Subcutaneous adipose tissue (tissue), 4 donors: Measurements from ENCODE around the gene MIER1. TPM values are rescaled to one million over a fixed set of nuclear protein-coding genes. Genes with fewer than 3 reads are reported as not detected.

Source experiments
- total RNA-seq, 4 donors: library from RNA; depleted of rRNA; stranded (reverse); fragments of >200 nt; gene quantifications; one replicate each; pipeline ENCODE4 v1.1.0, GENCODE V29; 2016
- TF ChIP-seq, protein P1 (sequence below): fragments of 450-650 bp; IDR thresholded peaks from one replicate; pipeline ENCODE4 v1.5.1; 2016; ENCODE audit warnings: low read depth, mild to moderate bottlenecking, control low read depth, antibody characterized with exemption, moderate library complexity

The MIER1 gene
- total RNA-seq, 4 donors from 2014 or later = 37.7 to 59.5 (median 40.2) TPM

DNA sequence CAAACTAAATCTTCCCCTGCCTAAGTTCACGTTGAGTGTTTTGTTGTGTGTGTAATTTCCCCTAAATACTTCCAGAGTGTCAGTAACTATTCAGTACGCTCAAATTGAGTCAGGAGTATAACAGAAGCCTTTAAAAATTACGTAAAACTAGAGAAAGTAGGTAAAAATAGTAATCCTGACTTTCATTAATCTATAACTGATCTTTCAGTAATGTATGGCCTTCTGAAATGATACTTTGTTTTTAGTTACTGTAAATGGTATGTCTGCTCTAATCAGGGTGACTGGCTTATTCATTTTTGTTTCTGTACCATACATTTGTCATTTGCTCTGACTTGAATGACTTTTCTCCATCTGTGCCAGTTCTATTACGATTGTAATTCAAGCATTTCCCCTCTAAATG, 29.4 kb downstream of the MIER1 start:
- TF ChIP-seq, protein P1, sequence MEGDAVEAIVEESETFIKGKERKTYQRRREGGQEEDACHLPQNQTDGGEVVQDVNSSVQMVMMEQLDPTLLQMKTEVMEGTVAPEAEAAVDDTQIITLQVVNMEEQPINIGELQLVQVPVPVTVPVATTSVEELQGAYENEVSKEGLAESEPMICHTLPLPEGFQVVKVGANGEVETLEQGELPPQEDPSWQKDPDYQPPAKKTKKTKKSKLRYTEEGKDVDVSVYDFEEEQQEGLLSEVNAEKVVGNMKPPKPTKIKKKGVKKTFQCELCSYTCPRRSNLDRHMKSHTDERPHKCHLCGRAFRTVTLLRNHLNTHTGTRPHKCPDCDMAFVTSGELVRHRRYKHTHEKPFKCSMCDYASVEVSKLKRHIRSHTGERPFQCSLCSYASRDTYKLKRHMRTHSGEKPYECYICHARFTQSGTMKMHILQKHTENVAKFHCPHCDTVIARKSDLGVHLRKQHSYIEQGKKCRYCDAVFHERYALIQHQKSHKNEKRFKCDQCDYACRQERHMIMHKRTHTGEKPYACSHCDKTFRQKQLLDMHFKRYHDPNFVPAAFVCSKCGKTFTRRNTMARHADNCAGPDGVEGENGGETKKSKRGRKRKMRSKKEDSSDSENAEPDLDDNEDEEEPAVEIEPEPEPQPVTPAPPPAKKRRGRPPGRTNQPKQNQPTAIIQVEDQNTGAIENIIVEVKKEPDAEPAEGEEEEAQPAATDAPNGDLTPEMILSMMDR = no peak

DNA sequence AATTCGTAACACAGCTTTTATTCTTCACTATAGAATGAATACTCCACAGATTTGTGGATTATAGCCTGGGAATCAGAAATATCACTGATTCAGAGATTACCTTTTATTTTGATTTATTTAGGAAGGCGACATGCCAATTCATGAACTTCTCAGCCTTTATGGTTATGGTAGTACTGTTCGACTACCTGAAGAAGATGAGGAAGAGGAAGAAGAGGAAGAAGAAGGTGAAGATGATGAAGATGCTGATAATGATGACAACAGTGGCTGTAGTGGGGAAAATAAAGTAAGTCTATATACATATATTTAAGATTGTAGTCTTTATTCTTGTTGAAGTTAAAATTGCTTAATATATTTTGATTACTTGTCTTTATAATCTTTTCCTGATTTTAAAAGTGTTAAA, 33.1 kb downstream of the MIER1 start:
- TF ChIP-seq, protein P1 = no peak

DNA sequence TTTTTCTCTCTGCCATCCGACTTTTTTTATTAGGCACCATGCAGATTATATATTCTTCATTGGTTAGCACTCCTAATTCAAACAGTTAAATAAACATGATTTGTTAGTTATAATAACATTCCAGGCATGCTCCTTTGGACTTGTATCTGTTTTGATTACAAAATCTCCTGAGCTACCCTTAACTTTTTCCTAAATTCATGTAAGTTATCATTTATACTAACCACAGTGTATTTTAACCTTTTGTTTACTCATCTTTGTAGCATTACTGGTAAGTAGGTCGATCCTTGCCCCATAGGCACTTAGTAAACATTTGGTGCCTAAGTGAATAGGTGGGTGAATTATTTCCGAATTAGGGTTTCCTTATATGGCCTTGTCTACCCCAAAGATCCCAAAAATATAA, 43.8 kb downstream of the MIER1 start:
- TF ChIP-seq, protein P1 = no peak

DNA sequence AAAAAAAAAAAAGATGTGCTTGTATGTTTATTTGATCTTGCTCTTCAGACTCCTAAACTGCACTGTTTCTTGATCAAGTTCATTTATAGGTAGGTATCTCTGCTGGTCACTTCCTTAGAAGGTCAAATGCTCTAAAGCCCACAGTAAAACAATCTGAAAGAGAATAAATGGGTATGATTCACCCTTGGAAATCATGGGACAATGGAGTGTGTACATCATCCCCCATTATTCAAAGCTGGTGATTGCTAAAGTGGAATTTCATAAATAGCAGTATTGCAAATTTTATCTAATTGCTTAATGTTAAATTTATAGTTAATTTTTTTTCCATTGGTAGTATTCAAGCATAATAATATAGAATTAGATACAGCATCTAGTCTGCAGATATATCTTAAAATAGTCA, 53.4 kb downstream of the MIER1 start:
- TF ChIP-seq, protein P1 = no peak

DNA sequence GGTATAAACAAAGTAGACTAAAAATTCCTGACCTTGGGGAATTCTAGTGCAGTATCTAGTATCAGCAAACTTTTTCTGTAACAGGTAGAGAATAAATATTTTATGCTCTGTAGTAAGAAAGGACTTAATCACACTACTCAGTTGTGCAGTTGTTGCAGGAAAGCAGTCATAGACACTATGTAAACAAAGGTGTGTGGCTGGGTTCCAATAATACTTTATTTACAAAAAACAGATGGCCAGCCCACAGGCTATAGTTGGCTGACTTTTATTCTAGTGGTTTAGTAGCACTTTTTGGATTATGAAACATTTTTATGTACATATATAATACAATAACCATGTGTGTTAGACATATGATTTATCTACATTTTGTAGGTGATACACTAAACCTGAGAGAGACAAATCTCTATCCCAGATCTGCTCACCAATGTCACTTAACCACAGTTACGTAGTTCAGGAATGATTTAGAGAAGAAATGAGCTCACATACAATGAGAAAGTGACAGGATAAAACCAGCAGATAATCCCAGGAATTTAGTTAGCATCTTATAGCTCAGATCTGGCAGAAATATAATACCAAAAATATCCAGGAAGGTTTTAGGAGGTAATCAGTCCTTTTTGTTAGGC, 56.1 kb downstream of the MIER1 start:
- TF ChIP-seq, protein P1 = no peak

DNA sequence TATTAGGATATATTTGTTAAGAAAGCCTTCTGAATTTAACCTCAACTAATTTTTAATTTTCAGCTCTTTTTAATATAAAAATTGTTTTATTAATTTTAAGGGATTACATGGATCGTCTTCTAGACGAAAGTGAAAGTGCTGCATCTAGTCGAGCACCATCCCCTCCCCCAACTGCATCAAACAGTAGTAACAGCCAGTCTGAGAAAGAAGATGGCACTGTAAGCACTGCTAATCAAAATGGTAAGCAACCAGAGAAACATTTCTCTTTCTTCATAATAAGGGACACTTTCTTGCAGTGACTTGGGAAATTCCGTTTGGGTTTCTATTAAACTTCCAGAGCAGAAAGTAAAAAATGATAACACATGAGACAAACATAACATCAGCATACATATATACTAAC, 56.9 kb downstream of the MIER1 start:
- TF ChIP-seq, protein P1 = no peak

DNA sequence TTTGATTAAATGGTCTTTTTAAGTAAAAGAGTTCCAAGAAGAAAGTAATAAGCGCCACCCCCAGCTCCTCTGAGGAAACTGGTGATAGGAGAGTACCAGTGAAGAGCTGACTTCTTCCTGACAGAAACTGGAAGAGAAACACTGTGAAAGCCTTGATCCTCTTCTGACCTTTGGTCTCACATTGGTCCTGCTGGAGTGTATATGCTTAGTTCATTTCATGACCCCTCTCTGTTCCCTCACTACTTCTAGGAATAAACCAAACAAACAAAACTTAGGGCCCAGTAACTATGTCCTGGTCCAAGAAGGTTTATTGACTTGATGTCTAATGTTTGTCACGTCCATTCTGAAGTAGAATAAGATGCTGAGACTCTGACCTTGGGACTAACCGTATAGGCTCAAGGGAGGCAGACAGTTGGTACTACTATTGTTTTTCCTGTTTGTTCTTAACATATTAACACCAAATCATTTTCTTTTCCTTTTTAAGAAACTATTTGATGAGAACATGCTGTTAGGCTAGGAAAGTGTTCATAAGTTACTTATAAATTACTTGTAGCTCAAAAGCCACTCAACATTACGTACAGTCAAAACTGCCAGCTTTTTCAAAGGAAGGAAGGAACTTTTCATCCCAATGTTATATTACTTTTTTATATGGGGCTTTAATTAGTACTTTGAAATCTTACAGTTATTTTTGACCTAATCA, 57.9 kb downstream of the MIER1 start:
- TF ChIP-seq, protein P1 = no peak
